Stimulated activated memory B cell treated with anti-CD40 and anti-IgM and Interleukin-4, amounts not matched to agents 10 μg/mL and 1 μg/mL and 100 μg/mL, for 72 hours (primary cell): ENCODE results near the gene CMSS1.

ENCODE experiments used
- ATAC-seq: fragments of 150-1000 bp; cut with Tn5 transposase; 2 replicates; pipeline ENCODE4 v1.10.0; 2021
- H3K27ac Mint-ChIP-seq: one replicate; pipeline ENCODE4 v1.8.0; 2022; ENCODE audit warnings: mild to moderate bottlenecking, mixed read lengths
- H3K27me3 Mint-ChIP-seq: one replicate; pipeline ENCODE4 v1.8.0; 2022; ENCODE audit warnings: mixed read lengths
- H3K36me3 Mint-ChIP-seq: one replicate; pipeline ENCODE4 v1.8.0; 2022; ENCODE audit warnings: mixed read lengths
- H3K4me1 Mint-ChIP-seq: one replicate; pipeline ENCODE4 v1.8.0; 2022; ENCODE audit warnings: mixed read lengths
- H3K4me3 Mint-ChIP-seq: one replicate; pipeline ENCODE4 v1.8.0; 2022; ENCODE audit warnings: mild to moderate bottlenecking, moderate library complexity, mixed read lengths
- H3K9me3 Mint-ChIP-seq: one replicate; pipeline ENCODE4 v1.8.0; 2022; ENCODE audit warnings: mixed read lengths

Gene CMSS1

GRCh38 chr3:99799422-99799821 is 18.2 kb upstream of the CMSS1 start:
- Mint-ChIP-seq H3K27me3 (peaks cover 6% of the 10 kb centered on the region), H3K4me3 (no peak overlapping the region), H3K4me1 (no peaks in the 10 kb centered on the region), H3K36me3 (peaks cover 13% of the 10 kb centered on the region), H3K27ac (no peak overlapping the region), H3K9me3 (no peaks in the 10 kb centered on the region)
- ATAC-seq: no peak

GRCh38 chr3:99803297-99803696 is 14.4 kb upstream of the CMSS1 start:
- H3K27ac Mint-ChIP-seq: no peak overlapping the region
- H3K4me3 Mint-ChIP-seq: no peak overlapping the region
- no peaks in the 10 kb centered on the region for H3K27me3 Mint-ChIP-seq
- H3K36me3 Mint-ChIP-seq: peaks cover 23% of the 10 kb centered on the region
- peaks cover 7% of the 10 kb centered on the region for H3K9me3 Mint-ChIP-seq
- no peak for ATAC-seq
- H3K4me1 Mint-ChIP-seq: peaks cover 5% of the 10 kb centered on the region

GRCh38 chr3:99805160-99805559 is 12.5 kb upstream of the CMSS1 start:
- Mint-ChIP-seq H3K9me3 (peaks cover 7% of the 10 kb centered on the region), H3K36me3 (peaks cover 23% of the 10 kb centered on the region), H3K4me1 (peaks cover 6% of the 10 kb centered on the region), H3K27me3 (no peaks in the 10 kb centered on the region), H3K27ac (no peak overlapping the region), H3K4me3 (no peak overlapping the region)
- ATAC-seq: no peak

GRCh38 chr3:99808163-99808794 is 9.4 kb upstream of the CMSS1 start:
- no peak for ATAC-seq
- Mint-ChIP-seq H3K36me3 (peaks cover 15% of the 10 kb centered on the region), H3K4me1 (peaks cover 6% of the 10 kb centered on the region), H3K27me3 (no peaks in the 10 kb centered on the region), H3K9me3 (peaks cover 7% of the 10 kb centered on the region), H3K4me3 (no peak overlapping the region), H3K27ac (no peak overlapping the region)

GRCh38 chr3:99809565-99809964 is 8.1 kb upstream of the CMSS1 start:
- ATAC-seq: no peak
- Mint-ChIP-seq H3K27me3 (no peaks in the 10 kb centered on the region), H3K4me3 (no peak overlapping the region), H3K9me3 (peaks cover 7% of the 10 kb centered on the region), H3K36me3 (peaks cover 9% of the 10 kb centered on the region), H3K4me1 (peaks cover 6% of the 10 kb centered on the region), H3K27ac (no peak overlapping the region)

- ATAC-seq: no peak
- Mint-ChIP-seq H3K27ac (no peak overlapping the region), H3K4me3 (no peak overlapping the region), H3K9me3 (peaks cover 5% of the 10 kb centered on the region), H3K27me3 (no peaks in the 10 kb centered on the region), H3K4me1 (peaks cover 6% of the 10 kb centered on the region), H3K36me3 (peaks cover 6% of the 10 kb centered on the region)
Measured at GRCh38 chr3:99810403-99810802, 7.3 kb upstream of the CMSS1 start.

- Mint-ChIP-seq H3K4me1 (peaks cover 31% of the 10 kb centered on the region), H3K4me3 (peak overlapping the region; percentile 98), H3K9me3 (no peaks in the 10 kb centered on the region)
Measured at GRCh38 chr3:99817047-99817436, 620 bp upstream of the CMSS1 start.

GRCh38 chr3:99818818-99819217 is 1.2 kb downstream of the CMSS1 start:
- H3K4me1 Mint-ChIP-seq: peaks cover 37% of the 10 kb centered on the region
- no peaks in the 10 kb centered on the region for H3K9me3 Mint-ChIP-seq
- H3K4me3 Mint-ChIP-seq: no peak overlapping the region
- no peaks in the 10 kb centered on the region for H3K36me3 Mint-ChIP-seq
- ATAC-seq: no peak
- no peaks in the 10 kb centered on the region for H3K27me3 Mint-ChIP-seq
- H3K27ac Mint-ChIP-seq: peak overlapping the region; percentile 99

More at GRCh38 chr3:99817047-99817436, 620 bp upstream of the CMSS1 start:
- H3K27me3 Mint-ChIP-seq: no peaks in the 10 kb centered on the region
- peak overlapping the region; percentile 99 for H3K27ac Mint-ChIP-seq
- ATAC-seq: no peak
- no peaks in the 10 kb centered on the region for H3K36me3 Mint-ChIP-seq

GRCh38 chr3:99823723-99824711 is 6.4 kb downstream of the CMSS1 start:
- ATAC-seq: no peak
- H3K4me3 Mint-ChIP-seq: no peak overlapping the region
- peaks cover 7% of the 10 kb centered on the region for H3K36me3 Mint-ChIP-seq
- H3K9me3 Mint-ChIP-seq: no peaks in the 10 kb centered on the region
- H3K4me1 Mint-ChIP-seq: peaks cover 25% of the 10 kb centered on the region
- H3K27me3 Mint-ChIP-seq: no peaks in the 10 kb centered on the region
- no peak overlapping the region for H3K27ac Mint-ChIP-seq

- Mint-ChIP-seq H3K9me3 (no peaks in the 10 kb centered on the region), H3K36me3 (peaks cover 8% of the 10 kb centered on the region), H3K27ac (no peak overlapping the region), H3K4me1 (peaks cover 22% of the 10 kb centered on the region), H3K4me3 (no peak overlapping the region), H3K27me3 (no peaks in the 10 kb centered on the region)
- no peak for ATAC-seq
Measured at GRCh38 chr3:99825004-99825640, 7.5 kb downstream of the CMSS1 start.

- no peak for ATAC-seq
- no peak overlapping the region for H3K4me3 Mint-ChIP-seq
- peaks cover 6% of the 10 kb centered on the region for H3K4me1 Mint-ChIP-seq
- H3K27ac Mint-ChIP-seq: no peak overlapping the region
- peaks cover 8% of the 10 kb centered on the region for H3K36me3 Mint-ChIP-seq
- no peaks in the 10 kb centered on the region for H3K27me3 Mint-ChIP-seq
- no peaks in the 10 kb centered on the region for H3K9me3 Mint-ChIP-seq
Measured at GRCh38 chr3:99829844-99830243, 12.2 kb downstream of the CMSS1 start.

GRCh38 chr3:99833617-99834205 is 16.0 kb downstream of the CMSS1 start:
- no peaks in the 10 kb centered on the region for H3K27me3 Mint-ChIP-seq
- no peaks in the 10 kb centered on the region for H3K9me3 Mint-ChIP-seq
- no peak for ATAC-seq
- peaks cover 4% of the 10 kb centered on the region for H3K36me3 Mint-ChIP-seq
- no peaks in the 10 kb centered on the region for H3K4me1 Mint-ChIP-seq
- no peak overlapping the region for H3K27ac Mint-ChIP-seq
- H3K4me3 Mint-ChIP-seq: no peak overlapping the region

- Mint-ChIP-seq H3K4me3 (no peak overlapping the region), H3K27ac (no peak overlapping the region), H3K36me3 (no peaks in the 10 kb centered on the region), H3K27me3 (no peaks in the 10 kb centered on the region), H3K4me1 (no peaks in the 10 kb centered on the region), H3K9me3 (no peaks in the 10 kb centered on the region)
- no peak for ATAC-seq
Measured at GRCh38 chr3:99834211-99834957, 16.7 kb downstream of the CMSS1 start.

GRCh38 chr3:99836681-99837080 is 19.0 kb downstream of the CMSS1 start:
- Mint-ChIP-seq H3K4me1 (no peaks in the 10 kb centered on the region), H3K27ac (no peak overlapping the region), H3K9me3 (no peaks in the 10 kb centered on the region), H3K4me3 (no peak overlapping the region), H3K36me3 (no peaks in the 10 kb centered on the region), H3K27me3 (no peaks in the 10 kb centered on the region)
- no peak for ATAC-seq
